H1 (cell line): ENCODE measurements around the gene POLH. TPM values are rescaled to one million over a fixed set of nuclear protein-coding genes. Genes with fewer than 3 reads are reported as not detected.

Source experiments
- CTCF ChIA-PET: fragments of 300-600 bp; sonication (Branson Sonifier 250); formaldehyde crosslinking; loops from one replicate; lab custom pipeline; 2021; ENCODE audit not compliant: partially characterized antibody; lab: Charles Lee
- POLR2A ChIA-PET: fragments of 300-600 bp; sonication (Branson Sonifier 250); formaldehyde crosslinking; loops from one replicate; lab custom pipeline; 2021; ENCODE audit warnings: inconsistent platforms; ENCODE audit not compliant: partially characterized antibody; lab: Charles Lee
- DNase-seq, 2 experiments: peaks; one replicate each; pipeline versions ENCODE4 v3.0.0 to v3.0.0-alpha.2; 2010 to 2022; ENCODE audit warnings: low spot score in 2 of 2, low read depth in 1 of 2, mixed read lengths in 1 of 2
- FAIRE-seq: peaks from 2 replicates; lab custom pipeline; 2011; peaks lifted over from hg19 to GRCh38; lab: Jason Lieb, UNC
- H2AFZ ChIP-seq: 2 replicates; pipeline ENCODE4 v1.8.1; 2012; ENCODE audit warnings: low read length, inconsistent platforms
- H2AK5ac ChIP-seq: 2 replicates; pipeline ENCODE4 v1.6.1; 2013; ENCODE audit warnings: low read depth, low read length
- H2BK120ac ChIP-seq: replicated peaks from 2 replicates; pipeline ENCODE3; 2013; ENCODE audit warnings: low read depth, low read length, inconsistent platforms
- H2BK12ac ChIP-seq: 2 replicates; pipeline ENCODE4 v1.6.1; 2013; ENCODE audit warnings: low read depth, low read length
- H2BK15ac ChIP-seq: 2 replicates; pipeline ENCODE4 v1.6.1; 2013; ENCODE audit warnings: low read length
- H2BK20ac ChIP-seq: 2 replicates; pipeline ENCODE4 v1.6.1; 2013; ENCODE audit warnings: low read length
- H2BK5ac ChIP-seq: 2 replicates; pipeline ENCODE4 v1.6.1; 2013; ENCODE audit warnings: low read depth, low read length
- H3K14ac ChIP-seq: 2 replicates; pipeline ENCODE4 v1.6.1; 2013; ENCODE audit warnings: inconsistent platforms; ENCODE audit not compliant: insufficient read length
- H3K18ac ChIP-seq: 2 replicates; pipeline ENCODE4 v1.6.1; 2013; ENCODE audit warnings: low read length; ENCODE audit errors: extremely low read depth
- H3K23ac ChIP-seq: 2 replicates; pipeline ENCODE4 v1.6.1; 2013; ENCODE audit warnings: inconsistent platforms; ENCODE audit not compliant: insufficient read length
- H3K23me2 ChIP-seq: 2 replicates; pipeline ENCODE4 v1.6.1; 2013; ENCODE audit warnings: low read depth, low read length
- H3K27ac ChIP-seq: 2 replicates; pipeline ENCODE4 v1.6.1; 2011; ENCODE audit warnings: low read depth, low read length, inconsistent platforms
- H3K27me3 ChIP-seq, 4 experiments: replicated peaks in 1 of 4; 1 replicate in 1 of 4; 2 replicates in 3 of 4; pipeline versions ENCODE4 v1.6.1 to v1.8.1; 2011 to 2013; ENCODE audit warnings: low read length in 3 of 4, mild to moderate bottlenecking in 3 of 4, inconsistent platforms in 2 of 4, mixed read lengths in 2 of 4, moderate library complexity in 1 of 4; ENCODE audit not compliant: control insufficient read depth in 3 of 4, insufficient read depth in 3 of 4; ENCODE audit errors: extremely low read depth in 1 of 4
- H3K36me3 ChIP-seq, 4 experiments: 2 replicates each; pipeline versions ENCODE4 v1.6.1 to v1.8.1; 2011 to 2013; ENCODE audit warnings: mild to moderate bottlenecking in 4 of 4, low read length in 3 of 4, moderate library complexity in 2 of 4, control low read depth in 1 of 4, inconsistent platforms in 1 of 4; ENCODE audit not compliant: insufficient read depth in 4 of 4, control insufficient read depth in 2 of 4
- H3K4ac ChIP-seq: replicated peaks from 2 replicates; pipeline ENCODE3; 2013; ENCODE audit warnings: low read length, low read depth, mixed read lengths, inconsistent platforms; ENCODE audit not compliant: insufficient read length
- H3K4me1 ChIP-seq, 4 experiments: replicated peaks in 1 of 4; 1 replicate in 1 of 4; 2 replicates in 3 of 4; pipeline versions ENCODE4 v1.6.1 to v1.8.1; 2011 to 2013; ENCODE audit warnings: low read length in 3 of 4, inconsistent platforms in 2 of 4, mixed read lengths in 1 of 4; ENCODE audit not compliant: insufficient read depth in 4 of 4, control insufficient read depth in 3 of 4
- H3K4me2 ChIP-seq, 2 experiments: 2 replicates each; pipeline versions ENCODE4 v1.6.1 to v1.8.1; 2011 to 2013; ENCODE audit warnings: low read depth in 2 of 2, low read length in 2 of 2, control low read depth in 1 of 2, inconsistent platforms in 1 of 2, mild to moderate bottlenecking in 1 of 2; ENCODE audit not compliant: insufficient read depth in 1 of 2
- H3K4me3 ChIP-seq, 4 experiments: fragments of 200-600, 300-600 bp in 1 of 4; sonication (generic), shearing (Covaris generic), sonication (Bioruptor Twin) in 1 of 4; 2 replicates each; pipeline versions ENCODE4 v1.5.1 to v1.8.1; 2011 to 2016; ENCODE audit warnings: low read length in 4 of 4, low read depth in 3 of 4, control low read depth in 2 of 4, inconsistent platforms in 2 of 4, mild to moderate bottlenecking in 2 of 4, mixed read lengths in 1 of 4, moderate library complexity in 1 of 4; ENCODE audit not compliant: insufficient read depth in 2 of 4; ENCODE audit errors: extremely low read depth in 1 of 4
- H3K56ac ChIP-seq: replicated peaks from 2 replicates; pipeline ENCODE3; 2013; ENCODE audit warnings: low read depth, mild to moderate bottlenecking, mixed read lengths, low read length, inconsistent platforms; ENCODE audit not compliant: insufficient read length
- H3K79me1 ChIP-seq: 2 replicates; pipeline ENCODE4 v1.6.1; 2013; ENCODE audit warnings: low read depth, low read length, control low read depth
- H3K79me2 ChIP-seq, 2 experiments: 2 replicates each; pipeline versions ENCODE4 v1.6.1 to v1.8.1; 2012 to 2013; ENCODE audit warnings: low read length in 2 of 2, mild to moderate bottlenecking in 2 of 2, inconsistent platforms in 1 of 2; ENCODE audit not compliant: insufficient read depth in 2 of 2, control insufficient read depth in 1 of 2
- H3K9ac ChIP-seq, 4 experiments: replicated peaks in 1 of 4; 1 replicate in 1 of 4; 2 replicates in 3 of 4; pipeline versions ENCODE4 v1.6.1 to v1.8.1; 2011 to 2013; ENCODE audit warnings: low read depth in 3 of 4, low read length in 3 of 4, control low read depth in 2 of 4, mild to moderate bottlenecking in 2 of 4, moderate library complexity in 2 of 4, inconsistent platforms in 1 of 4; ENCODE audit errors: extremely low read depth in 1 of 4
- H3K9me3 ChIP-seq, 2 experiments: 2 replicates each; pipeline versions ENCODE4 v1.6.1 to v1.8.1; 2012 to 2013; ENCODE audit warnings: mild to moderate bottlenecking in 2 of 2, moderate library complexity in 2 of 2, control low read depth in 1 of 2, inconsistent platforms in 1 of 2, low read depth in 1 of 2, low read length in 1 of 2, mixed read lengths in 1 of 2; ENCODE audit not compliant: insufficient read depth in 2 of 2
- H4K20me1 ChIP-seq, 2 experiments: replicated peaks in 1 of 2; 2 replicates each; pipeline versions ENCODE3 to v1.8.1; 2011 to 2013; ENCODE audit warnings: inconsistent platforms in 2 of 2, low read length in 2 of 2, mild to moderate bottlenecking in 1 of 2; ENCODE audit not compliant: insufficient read depth in 2 of 2, control insufficient read depth in 1 of 2
- H4K5ac ChIP-seq: 2 replicates; pipeline ENCODE4 v1.6.1; 2013; ENCODE audit warnings: low read length, low read depth, mixed read lengths, inconsistent platforms; ENCODE audit not compliant: insufficient read length
- H4K8ac ChIP-seq: 2 replicates; pipeline ENCODE4 v1.8.0; 2013; ENCODE audit warnings: mild to moderate bottlenecking, moderate library complexity, low read length, inconsistent platforms; ENCODE audit not compliant: insufficient read depth; ENCODE audit errors: extremely low read depth
- H4K91ac ChIP-seq: replicated peaks from 2 replicates; pipeline ENCODE3; 2013; ENCODE audit warnings: low read length, mixed read lengths, inconsistent platforms; ENCODE audit not compliant: insufficient read length
- ATF3 ChIP-seq: IDR thresholded peaks from 2 replicates; pipeline ENCODE4 v1.6.1; 2011; ENCODE audit warnings: low read depth, mild to moderate bottlenecking, low read length; ENCODE audit not compliant: insufficient read depth
- EGR1 ChIP-seq: IDR thresholded peaks from 2 replicates; pipeline ENCODE4 v1.6.1; 2011; ENCODE audit warnings: low read depth, low read length, borderline replicate concordance
- HDAC2 ChIP-seq, 2 experiments: fragments of 300-600 bp in 1 of 2; sonication (generic) in 1 of 2; IDR thresholded peaks; 2 replicates each; pipeline ENCODE4 v1.6.1; 2011 to 2012; ENCODE audit warnings: low read depth in 2 of 2, low read length in 2 of 2, mild to moderate bottlenecking in 2 of 2, moderate library complexity in 2 of 2, borderline replicate concordance in 1 of 2, inconsistent platforms in 1 of 2
- SP4 ChIP-seq: IDR thresholded peaks from 2 replicates; pipeline ENCODE4 v1.6.1; 2012; ENCODE audit warnings: low read length, inconsistent platforms
- TCF12 ChIP-seq: IDR thresholded peaks from 2 replicates; pipeline ENCODE4 v1.6.1; 2011; ENCODE audit warnings: low read depth, mild to moderate bottlenecking, low read length
- YY1 ChIP-seq: IDR thresholded peaks from 2 replicates; pipeline ENCODE4 v1.6.1; 2011; ENCODE audit warnings: low read depth, mild to moderate bottlenecking, low read length
- WGBS, 2 experiments: shearing (Covaris generic) in 1 of 2; methylation state at CpG; one replicate each; pipeline versions ENCODE4 v1.1.6 to v1.1.7; 2013 to 2015; ENCODE audit warnings: low lambda C conversion rate in 2 of 2, mixed read lengths in 2 of 2, inconsistent platforms in 1 of 2, low coverage in 1 of 2, missing lambda C conversion rate in 1 of 2; ENCODE audit not compliant: insufficient replicate concordance in 2 of 2, insufficient coverage in 1 of 2, insufficient read length in 1 of 2; ENCODE audit errors: extremely low coverage in 1 of 2, missing lambda C conversion rate in 1 of 2; 5-methylcytosine and 5-hydroxymethylcytosine counted together
- polyA plus RNA-seq, 7 experiments: library from polyadenylated mRNA; depleted of rRNA in 3 of 7; stranded (reverse) in 5 of 7; unstranded in 2 of 7; fragments of >200 nt in 5 of 7; fragments of 200-250 nt in 2 of 7; gene quantifications; 1 replicate in 5 of 7; 2 replicates in 1 of 7; 4 replicates in 1 of 7; pipeline versions ENCODE4 v1.2.1 to v1.2.3, GENCODE V29; 2011 to 2013; ENCODE audit warnings: missing spikeins in 2 of 7, mixed read lengths in 2 of 7
- total RNA-seq: library from RNA; stranded (reverse); fragmentation: NEBNext Ultra II Directional; extraction: Animal tissue kit (Norgen Biotek cat#: 25700); gene quantifications from 2 replicates; pipeline ENCODE4 v1.2.1, GENCODE V29; 2021

POLH gene
- total and polyA plus RNA-seq, 2 of the 8 experiments (the other 6 are each of a cell fraction or from before 2014, with no cell fraction given) = 5.8 to 12.4 TPM

- no peaks in the 10 kb centered on the region for H4K20me1 ChIP-seq
- H3K23ac ChIP-seq = no peak overlapping the region
- H3K36me3 ChIP-seq = peaks cover 0 to 9% (median 2%) of the 10 kb centered on the region in 4 experiments; a peak in 3 of 8 replicates
- H2BK5ac ChIP-seq = no peak overlapping the region
- H2BK120ac ChIP-seq = no peak overlapping the region
- no peak overlapping the region for H3K4ac ChIP-seq
- H3K79me1 ChIP-seq = no peaks in the 10 kb centered on the region
- no peak overlapping the region for H2BK12ac ChIP-seq
- TF ChIP-seq TCF12 (no peak), ATF3 (no peak), SP4 (no peak), HDAC2 (IDR thresholded peaks at IDR 0.05; ENCODE audit: borderline replicate concordance in 1 of 2, low read depth in 2 of 2, low read length in 2 of 2) (no peak), EGR1 (no peak), YY1 (no peak)
- H3K4me2 ChIP-seq = no peak overlapping the region
- no peaks in the 10 kb centered on the region for H3K79me2 ChIP-seq
- H2BK20ac ChIP-seq = no peak overlapping the region
- H3K27me3 ChIP-seq = no peaks in the 10 kb centered on the region
- H3K18ac ChIP-seq = no peak overlapping the region
- ChIA-PET POLR2A (interaction anchor here (1.4 kb wide), 1 partner anchor 19 kb away, joined by 5 read pairs; the partner anchor contains the start of genes POLH and XPO5), CTCF (interaction anchor here (0.8 kb wide), 3 partner anchors 14 to 495 kb away, joined by 3 to 4 read pairs (median 3); no protein-coding TSS in a partner anchor)
- WGBS, 2 experiments = 93% methylated on average over 1 of the region's 1 CpG; no CpG with 5 or more reads in 1 of the 2 experiments
- no peak overlapping the region for H2BK15ac ChIP-seq
- DNase-seq (no peak), FAIRE-seq (no peak)
- no peak overlapping the region for H2AK5ac ChIP-seq
- H3K56ac ChIP-seq = no peak overlapping the region
- no peak overlapping the region for H3K27ac ChIP-seq
- no peak overlapping the region for H2AFZ ChIP-seq
- no peak overlapping the region for H4K91ac ChIP-seq
- H3K23me2 ChIP-seq = no peaks in the 10 kb centered on the region
- no peaks in the 10 kb centered on the region for H3K9me3 ChIP-seq
- H3K4me3 ChIP-seq = no peak overlapping the region
- H3K4me1 ChIP-seq = no peaks in the 10 kb centered on the region
- no peak overlapping the region for H3K14ac ChIP-seq
- no peak overlapping the region for H3K9ac ChIP-seq
- H4K8ac ChIP-seq = no peak overlapping the region
- no peak overlapping the region for H4K5ac ChIP-seq
Measured at GRCh38 chr6:43593938-43594337, 18.0 kb downstream of the POLH start.
